PFSK-1 (cell line): Measurements from ENCODE around the gene RAD51B.
A peak's percentile ranks its signal among the peaks of the same experiment; 100 is the strongest.

Source experiments
- FOXP2 ChIP-seq: optimal IDR thresholded peaks from 2 replicates; pipeline ENCODE3; 2011; ENCODE audit warnings: borderline replicate concordance, control low read depth, inconsistent platforms; ENCODE audit not compliant: insufficient read depth; ENCODE audit errors: extremely low read length, extremely low read depth
- POLR2AphosphoS5 ChIP-seq: IDR thresholded peaks from 2 replicates; pipeline ENCODE4 v1.6.1; 2012; ENCODE audit warnings: low read depth, mild to moderate bottlenecking, control low read depth, low read length, moderate library complexity
- REST ChIP-seq, 2 experiments: IDR thresholded peaks; 2 replicates each; pipeline versions ENCODE4 v1.6.1 to v1.8.0; 2011 to 2012; ENCODE audit warnings: low read depth in 2 of 2, low read length in 2 of 2, control low read depth in 1 of 2, inconsistent platforms in 1 of 2, mild to moderate bottlenecking in 1 of 2, moderate library complexity in 1 of 2; ENCODE audit not compliant: insufficient read depth in 1 of 2
- SIN3A ChIP-seq: IDR thresholded peaks from 2 replicates; pipeline ENCODE4 v1.6.1; 2012; ENCODE audit warnings: mild to moderate bottlenecking, low read length, moderate library complexity, borderline replicate concordance; ENCODE audit not compliant: insufficient read depth
- TAF1 ChIP-seq: IDR thresholded peaks from 2 replicates; pipeline ENCODE4 v1.6.1; 2012; ENCODE audit warnings: low read length, control low read depth, borderline replicate concordance; ENCODE audit not compliant: insufficient read depth

The RAD51B gene

GRCh38 chr14:68449561-68450181 is 630.1 kb downstream of the RAD51B start:
- TF ChIP-seq TAF1 (no peak), REST (IDR thresholded peaks at IDR 0.05; ENCODE audit: insufficient read depth in 1 of 2, low read depth in 2 of 2, low read length in 2 of 2) (no peak), POLR2AphosphoS5 (no peak), FOXP2 (no peak), SIN3A (no peak)

- no peak for TF ChIP-seq TAF1
- no peak for TF ChIP-seq POLR2AphosphoS5
- no peak for TF ChIP-seq FOXP2
- TF ChIP-seq REST (IDR thresholded peaks at IDR 0.05; ENCODE audit: insufficient read depth in 1 of 2, low read depth in 2 of 2, low read length in 2 of 2), result no peak
- no peak for TF ChIP-seq SIN3A
Observed at GRCh38 chr14:68450391-68451120, 631.0 kb downstream of the RAD51B start.

GRCh38 chr14:68451696-68452373 is 632.3 kb downstream of the RAD51B start:
- TF ChIP-seq TAF1 (no peak), POLR2AphosphoS5 (no peak), FOXP2 (no peak), REST (IDR thresholded peaks at IDR 0.05; ENCODE audit: insufficient read depth in 1 of 2, low read depth in 2 of 2, low read length in 2 of 2) (no peak), SIN3A (no peak)

- no peak for TF ChIP-seq FOXP2
Observed at GRCh38 chr14:68458253-68458652, 638.7 kb downstream of the RAD51B start.

- TF ChIP-seq FOXP2 (peak; percentile 41), SIN3A (no peak)
Observed at GRCh38 chr14:68458840-68459469, 639.4 kb downstream of the RAD51B start.
